GM18858 (cell line): ENCODE data around the gene KCTD15.
"Not testable (repeated sequence)": the region's sequence is repeated elsewhere in the genome, so short reads cannot be mapped to it uniquely, and the experiment has no call there.

Experiments used
- ATAC-seq: cut with Tn5 transposase; IDR thresholded peaks from one replicate; pipeline ENCODE4 v1.9.1; 2021; ENCODE audit not compliant: unreplicated experiment

KCTD15 gene

GRCh38 chr19:33813391-33814101 is 16.9 kb downstream of the KCTD15 start:
- ATAC-seq = no peak

- ATAC-seq = no peak
These were observed 17.8 kb downstream of the KCTD15 start for GRCh38 chr19:33814181-33815165.

GRCh38 chr19:33815380-33816340 is 19.0 kb downstream of the KCTD15 start:
- ATAC-seq = no peak

- ATAC-seq = no peak
These were observed 21.7 kb downstream of the KCTD15 start for GRCh38 chr19:33818411-33818810.

- not testable (repeated sequence) for ATAC-seq
These were observed 22.4 kb downstream of the KCTD15 start for GRCh38 chr19:33819078-33819477.

- no peak for ATAC-seq
These were observed 22.8 kb downstream of the KCTD15 start for GRCh38 chr19:33819506-33819879.

GRCh38 chr19:33819880-33820781 is 23.5 kb downstream of the KCTD15 start:
- no peak for ATAC-seq

- no peak for ATAC-seq
These were observed 25.2 kb downstream of the KCTD15 start for GRCh38 chr19:33821871-33822270.

- ATAC-seq = no peak
These were observed 26.7 kb downstream of the KCTD15 start for GRCh38 chr19:33823341-33823740.

GRCh38 chr19:33825556-33825955 is 28.9 kb downstream of the KCTD15 start:
- ATAC-seq = no peak

- ATAC-seq = no peak
These were observed 29.9 kb downstream of the KCTD15 start for GRCh38 chr19:33826521-33826920.

- ATAC-seq = no peak
These were observed 31.8 kb downstream of the KCTD15 start for GRCh38 chr19:33828266-33829075.

GRCh38 chr19:33830264-33830663 is 33.6 kb downstream of the KCTD15 start:
- no peak for ATAC-seq

- no peak for ATAC-seq
These were observed 35.2 kb downstream of the KCTD15 start for GRCh38 chr19:33831825-33832224.

- ATAC-seq = no peak
These were observed 36.0 kb downstream of the KCTD15 start for GRCh38 chr19:33832633-33833032.

GRCh38 chr19:33840382-33840781 is 43.7 kb downstream of the KCTD15 start:
- ATAC-seq = no peak

- ATAC-seq = no peak
These were observed 44.1 kb downstream of the KCTD15 start for GRCh38 chr19:33840783-33841182.

- no peak for ATAC-seq
These were observed 45.0 kb downstream of the KCTD15 start for GRCh38 chr19:33841685-33842084.

GRCh38 chr19:33844478-33844877 is 47.8 kb downstream of the KCTD15 start:
- no peak for ATAC-seq
